IMR-90 (cell line): ENCODE results near the gene SFT2D2. TPM values are rescaled to one million over a fixed set of nuclear protein-coding genes. Genes with fewer than 3 reads are reported as not detected.
A peak's percentile ranks its signal among the peaks of the same experiment; 100 is the strongest.

ENCODE experiments used
- ATAC-seq: fragments of 200-7000 bp; cut with Tn5 transposase; 2 replicates; pipeline ENCODE4 v1.9.1; 2020; ENCODE audit warnings: low read depth, mild to moderate bottlenecking, moderate library complexity
- BruUV-seq: library from RNA; stranded (reverse); fragments of 400-500 nt; replicated peaks from 2 replicates; lab custom pipeline; 2021; lab: Mats Ljungman, UMichigan
- CTCF ChIA-PET: fragments of 300-600 bp; formaldehyde crosslinking; extraction: SDS; loops from one replicate; lab custom pipeline; 2021; ENCODE audit warnings: antibody characterized with exemption; lab: Yijun Ruan, JAX
- POLR2A ChIA-PET: fragments of 300-600 bp; sonication (Branson Sonifier 250); formaldehyde crosslinking; loops from one replicate; lab custom pipeline; 2022; ENCODE audit warnings: antibody characterized with exemption; ENCODE audit not compliant: unreplicated experiment; lab: Charles Lee
- DNase-seq: peaks from one replicate; pipeline ENCODE4 v3.0.0; 2013
- H2AFZ ChIP-seq: replicated peaks from 2 replicates; pipeline ENCODE3; 2013; ENCODE audit warnings: low read length, mild to moderate bottlenecking; ENCODE audit not compliant: poor library complexity
- H2AK5ac ChIP-seq: 2 replicates; pipeline ENCODE4 v1.6.1; 2013; ENCODE audit warnings: low read depth, low read length, inconsistent platforms
- H2AK9ac ChIP-seq: replicated peaks from 2 replicates; pipeline ENCODE3; 2013; ENCODE audit warnings: mild to moderate bottlenecking, low read depth, low read length, moderate library complexity; ENCODE audit not compliant: poor library complexity
- H2BK120ac ChIP-seq: 2 replicates; pipeline ENCODE4 v1.6.1; 2013; ENCODE audit warnings: low read depth, low read length, inconsistent platforms
- H2BK15ac ChIP-seq: 3 replicates; pipeline ENCODE4 v1.6.1; 2013; ENCODE audit warnings: low read depth, low read length, inconsistent platforms
- H2BK20ac ChIP-seq: 2 replicates; pipeline ENCODE4 v1.6.1; 2013; ENCODE audit warnings: low read depth, mild to moderate bottlenecking, inconsistent platforms, low read length, moderate library complexity
- H2BK5ac ChIP-seq: 2 replicates; pipeline ENCODE4 v1.6.1; 2013; ENCODE audit warnings: mild to moderate bottlenecking, low read depth, low read length, inconsistent platforms; ENCODE audit not compliant: poor library complexity, severe bottlenecking
- H3K14ac ChIP-seq: replicated peaks from 2 replicates; pipeline ENCODE4 v1.6.1; 2013; ENCODE audit warnings: low read depth, low read length, inconsistent platforms
- H3K18ac ChIP-seq: 2 replicates; pipeline ENCODE4 v1.6.1; 2013; ENCODE audit warnings: low read depth, low read length, control low read depth
- H3K23ac ChIP-seq: 2 replicates; pipeline ENCODE4 v1.6.1; 2013; ENCODE audit warnings: low read depth, low read length, inconsistent platforms
- H3K27ac ChIP-seq: 2 replicates; pipeline ENCODE4 v1.5.1; 2013; ENCODE audit warnings: mild to moderate bottlenecking, control low read depth, low read length; ENCODE audit not compliant: insufficient read depth
- H3K27me3 ChIP-seq: 2 replicates; pipeline ENCODE4 v1.6.1; 2013; ENCODE audit warnings: low read length; ENCODE audit not compliant: control insufficient read depth, insufficient read depth
- H3K36me3 ChIP-seq: 2 replicates; pipeline ENCODE4 v1.6.1; 2013; ENCODE audit warnings: low read length, mixed read lengths; ENCODE audit not compliant: control insufficient read depth, insufficient read depth
- H3K4ac ChIP-seq: 2 replicates; pipeline ENCODE4 v1.6.1; 2013; ENCODE audit warnings: low read depth, low read length, inconsistent platforms
- H3K4me1 ChIP-seq: 2 replicates; pipeline ENCODE4 v1.6.1; 2013; ENCODE audit warnings: low read length, mixed read lengths; ENCODE audit not compliant: control insufficient read depth, insufficient read depth
- H3K4me2 ChIP-seq: 2 replicates; pipeline ENCODE4 v1.6.1; 2013; ENCODE audit warnings: low read depth, mild to moderate bottlenecking, control low read depth, low read length, moderate library complexity
- H3K4me3 ChIP-seq: 2 replicates; pipeline ENCODE4 v1.5.1; 2013; ENCODE audit warnings: low read depth, mild to moderate bottlenecking, control low read depth, low read length, moderate library complexity; ENCODE audit not compliant: insufficient read depth
- H3K56ac ChIP-seq: 2 replicates; pipeline ENCODE4 v1.6.1; 2013; ENCODE audit warnings: low read length, inconsistent platforms; ENCODE audit not compliant: insufficient read depth; ENCODE audit errors: extremely low read depth
- H3K79me1 ChIP-seq, 2 experiments: 2 replicates each; pipeline ENCODE4 v1.6.1; 2013; ENCODE audit warnings: low read length in 2 of 2, inconsistent platforms in 1 of 2, low read depth in 1 of 2
- H3K9ac ChIP-seq: 2 replicates; pipeline ENCODE4 v1.6.1; 2013; ENCODE audit warnings: low read depth, low read length, control low read depth
- H3K9me1 ChIP-seq: 2 replicates; pipeline ENCODE4 v1.6.1; 2013; ENCODE audit warnings: low read length, inconsistent platforms; ENCODE audit not compliant: insufficient read depth
- H3K9me3 ChIP-seq: 2 replicates; pipeline ENCODE4 v1.6.1; 2013; ENCODE audit warnings: low read length; ENCODE audit not compliant: control insufficient read depth, insufficient read depth
- H4K20me1 ChIP-seq: 2 replicates; pipeline ENCODE4 v1.6.1; 2013; ENCODE audit warnings: low read length, inconsistent platforms; ENCODE audit not compliant: insufficient read depth
- H4K5ac ChIP-seq: 2 replicates; pipeline ENCODE4 v1.6.1; 2013; ENCODE audit warnings: mild to moderate bottlenecking, low read depth, low read length, control low read depth
- H4K8ac ChIP-seq, 2 experiments: 2 replicates each; pipeline ENCODE4 v1.6.1; 2013; ENCODE audit warnings: low read depth in 2 of 2, low read length in 2 of 2, control low read depth in 1 of 2, inconsistent platforms in 1 of 2
- H4K91ac ChIP-seq: 2 replicates; pipeline ENCODE4 v1.6.1; 2013; ENCODE audit warnings: low read depth, low read length, inconsistent platforms; ENCODE audit not compliant: insufficient read depth
- CEBPB ChIP-seq: IDR thresholded peaks from 2 replicates; pipeline ENCODE4 v1.6.1; 2012; ENCODE audit warnings: low read depth, low read length, improper control_type of control experiment
- CHD1 ChIP-seq: IDR thresholded peaks from 2 replicates; pipeline ENCODE4 v1.6.1; 2012; ENCODE audit warnings: low read depth, low read length, improper control_type of control experiment
- RFX5 ChIP-seq: IDR thresholded peaks from 2 replicates; pipeline ENCODE4 v1.8.0; 2012; ENCODE audit warnings: low read depth, mild to moderate bottlenecking, low read length, moderate library complexity
- SMC3 ChIP-seq: fragments of 150-350 bp; IDR thresholded peaks from 2 replicates; pipeline ENCODE4 v1.6.1; 2016; ENCODE audit warnings: low read depth, mild to moderate bottlenecking, antibody characterized with exemption, low read length, moderate library complexity
- WGBS, 2 experiments: methylation state at CpG; one replicate each; pipeline versions ENCODE4 v1.1.5 to v1.1.7; 2013; ENCODE audit warnings: missing lambda C conversion rate in 2 of 2; ENCODE audit not compliant: insufficient read length in 1 of 2; ENCODE audit errors: extremely low coverage in 2 of 2; 5-methylcytosine and 5-hydroxymethylcytosine counted together
- dilution Hi-C: fragments of 300-500 bp; cut with HindIII; formaldehyde crosslinking; loops from one replicate; pipeline ENCODE4 v1.14.3; 2018; ENCODE audit warnings: low sequenced_read_pairs; ENCODE audit not compliant: unreplicated experiment
- in situ Hi-C: fragments of 300-500 bp; cut with MboI; formaldehyde crosslinking; loops from 3 replicates; pipeline ENCODE4 v1.14.3; 2019; ENCODE audit warnings: low sequenced_read_pairs, inconsistent platforms, mixed read lengths
- intact Hi-C: fragments of 100-400 bp; cut with micrococcal nuclease; formaldehyde crosslinking; loops from 2 replicates; pipeline ENCODE4 v1.10.0; 2022
- polyA plus RNA-seq, 3 experiments: library from polyadenylated mRNA; depleted of rRNA; stranded (reverse); fragments of >200 nt; gene quantifications; 2 replicates each; pipeline ENCODE4 v1.2.3, GENCODE V29; 2012; ENCODE audit warnings: low replicate concordance in 1 of 3
- total RNA-seq: library from RNA; depleted of rRNA; stranded (reverse); fragments of >200 nt; gene quantifications from 2 replicates; pipeline ENCODE4 v1.2.3, GENCODE V29; 2012

The SFT2D2 gene
- total and polyA plus RNA-seq, 2 of the 4 experiments (the other 2 are of a cell fraction) = 11.1 to 37.6 TPM

- in situ Hi-C loops = no loop called here
- Histone ChIP-seq H2BK15ac (no peak overlapping the region), H3K4ac (no peak overlapping the region), H3K23ac (no peak overlapping the region), H2AFZ (no peak overlapping the region), H2BK20ac (no peak overlapping the region), H2BK5ac (no peak overlapping the region), H3K9ac (no peak overlapping the region), H3K9me1 (peaks cover 3% of the 10 kb centered on the region; the same call in 1 of the 2 replicates), H4K91ac (no peak overlapping the region), H2BK120ac (no peak overlapping the region), H4K5ac (no peak overlapping the region), H3K9me3 (peaks cover 3% of the 10 kb centered on the region), H3K4me3 (no peak overlapping the region), H3K56ac (no peak overlapping the region), H3K27me3 (no peaks in the 10 kb centered on the region; the same call in 1 of the 2 replicates), H2AK5ac (no peak overlapping the region), H3K14ac (no peak overlapping the region), H4K8ac (no peak overlapping the region), H3K79me1 (peaks cover 0 to 3% of the 10 kb centered on the region in 2 experiments; a peak in 1 of 4 replicates), H3K36me3 (no peaks in the 10 kb centered on the region), H3K4me2 (no peak overlapping the region), H3K27ac (no peak overlapping the region), H2AK9ac (no peak overlapping the region), H3K18ac (no peak overlapping the region), H3K4me1 (no peaks in the 10 kb centered on the region), H4K20me1 (no peaks in the 10 kb centered on the region)
- dilution Hi-C loops = no loop called here
- intact Hi-C loops = no loop called here
- BruUV-seq = no TSS peak
- ATAC-seq (no peak), DNase-seq (no peak)
- ChIA-PET POLR2A (no interaction called here), CTCF (no interaction called here)
- TF ChIP-seq SMC3 (no peak), RFX5 (no peak), CHD1 (no peak), CEBPB (0 out of 2 replicates have a peak, but pooled peaks have one; percentile 4)
- WGBS, 2 experiments = no CpG with 5 or more reads among the region's 6 CpGs
These were observed 5.3 kb upstream of the SFT2D2 start for GRCh38 chr1:168220470-168220871.
